Bronchial epithelial cell (primary cell): ENCODE measurements around the gene SPRED2. TPM values are rescaled to one million over a fixed set of nuclear protein-coding genes. Genes with fewer than 3 reads are reported as not detected.

ENCODE experiments used
- DNase-seq: peaks from one replicate; pipeline ENCODE4 v3.0.0-alpha.2; 2010; ENCODE audit warnings: low read depth
- FAIRE-seq: peaks from 2 replicates; lab custom pipeline; 2011; peaks lifted over from hg19 to GRCh38; lab: Jason Lieb, UNC
- H3K27me3 ChIP-seq: 2 replicates; pipeline ENCODE4 v1.5.1; 2011; ENCODE audit warnings: low read length; ENCODE audit not compliant: control insufficient read depth, insufficient read depth
- H3K36me3 ChIP-seq: 2 replicates; pipeline ENCODE4 v1.5.1; 2011; ENCODE audit warnings: low read length; ENCODE audit not compliant: control insufficient read depth, insufficient read depth
- H3K4me3 ChIP-seq: 2 replicates; pipeline ENCODE4 v1.5.1; 2011; ENCODE audit warnings: mild to moderate bottlenecking, low read depth, low read length, control low read depth
- total RNA-seq: library from RNA; depleted of rRNA; stranded (reverse); fragments of >200 nt; gene quantifications from 2 replicates; pipeline ENCODE4 v1.2.1, GENCODE V29; 2014
- TF ChIP-seq, protein P1 (sequence below): IDR thresholded peaks from 2 replicates; pipeline ENCODE4 v1.5.1; 2011; ENCODE audit warnings: mild to moderate bottlenecking, moderate library complexity, low read length, control low read depth, inconsistent platforms; ENCODE audit not compliant: insufficient read depth, severe bottlenecking

SPRED2 gene
- total RNA-seq, 1 donor from 2014 or later: 3.4 TPM

DNA sequence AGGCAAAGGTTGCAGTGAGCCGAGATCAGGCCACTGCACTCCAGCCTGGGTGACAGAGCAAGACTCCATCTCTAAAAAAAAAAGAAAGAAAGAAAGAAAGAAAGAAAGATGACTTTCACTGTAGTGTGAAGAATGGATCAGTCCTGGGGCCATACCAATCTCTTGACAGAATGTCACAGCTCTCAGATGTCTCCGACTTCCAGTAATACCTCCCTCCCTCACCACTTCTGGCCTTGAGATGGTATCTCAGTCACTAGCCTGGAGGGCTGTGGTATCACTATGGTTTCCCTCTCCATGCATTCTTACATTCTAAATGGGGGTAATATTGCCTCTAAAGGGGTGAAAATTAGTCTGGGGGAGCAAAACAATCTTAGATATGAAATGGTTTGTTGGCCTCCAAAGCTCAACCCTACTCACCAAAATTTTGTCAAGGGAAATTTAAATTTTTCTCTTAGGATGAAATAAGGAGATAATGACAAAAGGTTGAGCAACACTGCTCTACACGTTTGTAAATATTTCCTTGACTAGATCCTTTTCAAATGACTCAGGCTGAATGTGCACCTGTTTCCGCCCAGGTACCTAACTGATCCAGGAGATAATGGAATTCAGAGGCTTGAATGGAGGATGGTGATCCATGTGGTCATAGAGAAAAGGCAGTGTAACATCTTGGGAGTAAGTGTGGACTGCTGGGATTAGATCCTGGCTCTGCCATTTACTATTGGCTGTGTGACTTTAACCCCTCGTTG lies 19.9 kb upstream of the SPRED2 start:
- H3K27me3 ChIP-seq: no peaks in the 10 kb centered on the region
- FAIRE-seq (peak; percentile 23), DNase-seq (peak; percentile 78)
- no peak overlapping the region for H3K4me3 ChIP-seq
- TF ChIP-seq, protein P1, sequence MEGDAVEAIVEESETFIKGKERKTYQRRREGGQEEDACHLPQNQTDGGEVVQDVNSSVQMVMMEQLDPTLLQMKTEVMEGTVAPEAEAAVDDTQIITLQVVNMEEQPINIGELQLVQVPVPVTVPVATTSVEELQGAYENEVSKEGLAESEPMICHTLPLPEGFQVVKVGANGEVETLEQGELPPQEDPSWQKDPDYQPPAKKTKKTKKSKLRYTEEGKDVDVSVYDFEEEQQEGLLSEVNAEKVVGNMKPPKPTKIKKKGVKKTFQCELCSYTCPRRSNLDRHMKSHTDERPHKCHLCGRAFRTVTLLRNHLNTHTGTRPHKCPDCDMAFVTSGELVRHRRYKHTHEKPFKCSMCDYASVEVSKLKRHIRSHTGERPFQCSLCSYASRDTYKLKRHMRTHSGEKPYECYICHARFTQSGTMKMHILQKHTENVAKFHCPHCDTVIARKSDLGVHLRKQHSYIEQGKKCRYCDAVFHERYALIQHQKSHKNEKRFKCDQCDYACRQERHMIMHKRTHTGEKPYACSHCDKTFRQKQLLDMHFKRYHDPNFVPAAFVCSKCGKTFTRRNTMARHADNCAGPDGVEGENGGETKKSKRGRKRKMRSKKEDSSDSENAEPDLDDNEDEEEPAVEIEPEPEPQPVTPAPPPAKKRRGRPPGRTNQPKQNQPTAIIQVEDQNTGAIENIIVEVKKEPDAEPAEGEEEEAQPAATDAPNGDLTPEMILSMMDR: no peak
- no peaks in the 10 kb centered on the region for H3K36me3 ChIP-seq

DNA sequence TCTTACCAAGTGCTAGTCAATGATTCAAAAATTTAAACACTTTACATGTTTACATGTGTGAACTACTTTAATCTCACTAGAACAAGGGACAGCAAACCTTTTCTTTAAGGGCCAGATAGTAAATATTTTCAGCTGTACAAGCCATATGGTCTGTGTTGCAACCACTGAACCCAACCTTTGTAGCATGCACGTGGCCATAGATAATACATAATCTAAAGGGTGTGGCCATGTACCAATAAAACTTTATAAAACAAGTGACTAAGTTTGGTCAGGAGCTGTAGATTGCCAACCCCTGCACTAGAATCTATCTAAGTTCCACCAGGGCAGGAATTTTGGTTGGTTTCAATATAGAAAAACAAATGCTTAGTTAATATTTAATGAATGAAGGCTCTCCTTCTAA lies 18.4 kb upstream of the SPRED2 start:
- Histone ChIP-seq H3K36me3 (no peaks in the 10 kb centered on the region), H3K27me3 (no peaks in the 10 kb centered on the region), H3K4me3 (no peak overlapping the region)
- TF ChIP-seq, protein P1: no peak
- FAIRE-seq (no peak), DNase-seq (no peak)

DNA sequence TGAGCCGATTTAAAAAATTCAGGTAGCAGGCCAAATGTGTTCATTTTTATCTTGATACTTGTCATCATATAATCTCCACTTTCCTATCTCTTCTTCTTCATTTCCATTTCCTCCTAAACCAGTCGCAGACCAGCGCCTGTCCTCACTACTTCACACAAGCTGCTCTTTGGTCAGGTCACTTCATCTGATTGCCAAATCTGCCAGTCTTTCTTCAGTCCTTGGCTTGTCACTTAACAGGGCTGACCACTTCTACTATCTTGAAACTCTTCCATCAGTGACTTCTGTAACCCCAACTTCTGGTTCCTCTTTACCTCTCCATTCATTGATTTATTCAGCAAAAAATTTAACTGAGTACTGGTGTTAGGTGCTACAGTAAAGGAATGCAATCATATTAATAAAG lies 18.0 kb upstream of the SPRED2 start:
- H3K27me3 ChIP-seq: no peaks in the 10 kb centered on the region
- FAIRE-seq (no peak), DNase-seq (no peak)
- H3K4me3 ChIP-seq: no peak overlapping the region
- TF ChIP-seq, protein P1: no peak
- H3K36me3 ChIP-seq: no peaks in the 10 kb centered on the region

DNA sequence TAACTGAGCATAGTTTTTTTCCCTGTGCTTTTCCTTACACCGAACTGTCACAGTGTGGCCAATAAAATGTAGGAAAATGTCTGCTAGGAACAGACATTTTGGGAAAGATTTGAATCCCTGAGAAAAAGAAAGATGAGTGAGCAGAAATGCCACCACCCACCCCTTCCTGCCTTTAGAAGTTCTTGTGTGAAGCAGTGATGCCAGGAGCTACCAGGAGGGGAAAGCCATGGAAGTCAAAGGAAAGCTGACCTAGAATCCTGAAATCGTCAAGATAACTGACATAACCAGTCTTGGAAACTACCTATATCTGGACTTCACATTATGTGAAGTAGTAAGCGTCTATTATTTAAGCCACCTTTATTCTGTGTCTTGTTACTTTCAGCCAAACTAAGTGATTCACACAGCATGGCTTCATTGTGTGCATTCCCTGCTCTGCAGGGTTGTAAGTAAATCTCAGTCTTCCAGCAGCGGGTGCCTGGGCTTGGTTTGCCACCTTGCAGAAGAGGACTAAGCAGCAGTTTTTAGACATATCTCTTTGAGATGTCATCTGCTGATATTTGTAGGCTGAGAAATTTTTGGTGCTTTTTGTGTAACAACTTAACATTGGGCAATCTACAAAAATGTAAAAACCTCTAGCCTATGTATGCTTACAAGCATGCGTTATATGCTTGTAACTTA lies 11.2 kb upstream of the SPRED2 start:
- TF ChIP-seq, protein P1: no peak

DNA sequence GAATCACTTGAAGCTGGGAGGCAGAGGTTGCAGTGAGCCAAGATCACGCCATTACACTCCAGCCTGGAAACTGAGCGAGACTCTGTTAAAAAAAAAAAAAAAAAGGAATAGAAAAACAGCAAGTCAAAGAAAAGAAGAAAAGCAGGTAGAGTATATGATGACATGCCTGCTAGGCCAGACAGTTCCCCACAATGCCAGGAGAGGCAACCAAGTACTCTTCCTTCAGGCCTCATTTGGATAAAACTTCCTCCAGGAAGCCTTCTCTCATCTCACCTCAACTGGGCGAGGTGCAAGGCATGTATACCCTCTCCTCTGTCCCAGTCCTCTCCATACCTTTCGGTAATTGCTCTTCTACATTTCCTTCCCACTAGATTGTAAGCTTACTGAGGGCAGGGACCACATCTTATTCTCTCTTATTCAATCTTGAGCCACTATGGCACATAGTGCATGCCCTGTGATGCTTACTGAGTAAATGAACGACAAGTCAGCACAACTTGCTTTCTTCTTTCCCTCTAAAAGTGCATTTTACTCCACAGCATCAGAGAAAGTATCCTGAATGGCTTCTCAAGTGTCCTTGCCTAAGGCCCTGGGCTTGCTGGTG lies 10.1 kb upstream of the SPRED2 start:
- Histone ChIP-seq H3K36me3 (no peaks in the 10 kb centered on the region), H3K4me3 (no peak overlapping the region), H3K27me3 (no peaks in the 10 kb centered on the region)
- DNase-seq (no peak), FAIRE-seq (no peak)
- TF ChIP-seq, protein P1: no peak

More for the DNA sequence above, 11.2 kb upstream of the SPRED2 start:
- H3K36me3 ChIP-seq: no peaks in the 10 kb centered on the region
- DNase-seq (no peak), FAIRE-seq (no peak)
- no peak overlapping the region for H3K4me3 ChIP-seq
- no peaks in the 10 kb centered on the region for H3K27me3 ChIP-seq
